ENCODE measurements around the gene PAK1IP1. TPM values are rescaled to one million over a fixed set of nuclear protein-coding genes. Genes with fewer than 3 reads are reported as not detected.

The PAK1IP1 gene
- total RNA-seq, 1 donor from 2014 or later: 28.8 TPM

DNA sequence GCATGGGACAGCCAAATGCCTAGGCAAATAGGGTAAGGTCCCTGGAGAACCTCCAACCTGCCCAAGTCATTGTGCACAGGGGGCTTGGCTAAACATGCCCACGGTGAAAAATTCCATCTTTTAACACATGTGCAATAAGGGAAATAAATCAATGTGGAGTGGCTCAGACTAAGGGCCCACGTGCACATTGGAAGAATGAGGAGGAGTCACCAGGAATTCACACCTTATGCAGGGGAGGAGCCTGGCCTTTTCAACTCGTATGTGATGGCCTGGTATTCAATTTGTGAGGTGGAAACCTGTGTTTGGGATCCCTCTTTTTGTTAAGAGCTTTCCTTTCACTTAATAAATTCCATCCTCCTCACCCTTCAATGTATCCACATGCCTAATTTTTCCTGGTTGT, 13.0 kb upstream of the PAK1IP1 start:
- no peaks in the 10 kb centered on the region for H3K9me3 ChIP-seq (ENCODE audit: low read depth)
- no peaks in the 10 kb centered on the region for H3K27me3 ChIP-seq
- H3K36me3 Mint-ChIP-seq: no peaks in the 10 kb centered on the region
- no peak overlapping the region for H3K9ac ChIP-seq
- DNase-seq (ENCODE audit: low spot score): no peak
- H3K4me3 ChIP-seq: no peak overlapping the region
- H3K4me2 ChIP-seq: no peak overlapping the region
- TF ChIP-seq EZH2phosphoT487 (IDR thresholded peaks at IDR 0.05) (no peak), EZH2 (IDR thresholded peaks at IDR 0.05) (no peak)
- TF ChIP-seq, protein P1, sequence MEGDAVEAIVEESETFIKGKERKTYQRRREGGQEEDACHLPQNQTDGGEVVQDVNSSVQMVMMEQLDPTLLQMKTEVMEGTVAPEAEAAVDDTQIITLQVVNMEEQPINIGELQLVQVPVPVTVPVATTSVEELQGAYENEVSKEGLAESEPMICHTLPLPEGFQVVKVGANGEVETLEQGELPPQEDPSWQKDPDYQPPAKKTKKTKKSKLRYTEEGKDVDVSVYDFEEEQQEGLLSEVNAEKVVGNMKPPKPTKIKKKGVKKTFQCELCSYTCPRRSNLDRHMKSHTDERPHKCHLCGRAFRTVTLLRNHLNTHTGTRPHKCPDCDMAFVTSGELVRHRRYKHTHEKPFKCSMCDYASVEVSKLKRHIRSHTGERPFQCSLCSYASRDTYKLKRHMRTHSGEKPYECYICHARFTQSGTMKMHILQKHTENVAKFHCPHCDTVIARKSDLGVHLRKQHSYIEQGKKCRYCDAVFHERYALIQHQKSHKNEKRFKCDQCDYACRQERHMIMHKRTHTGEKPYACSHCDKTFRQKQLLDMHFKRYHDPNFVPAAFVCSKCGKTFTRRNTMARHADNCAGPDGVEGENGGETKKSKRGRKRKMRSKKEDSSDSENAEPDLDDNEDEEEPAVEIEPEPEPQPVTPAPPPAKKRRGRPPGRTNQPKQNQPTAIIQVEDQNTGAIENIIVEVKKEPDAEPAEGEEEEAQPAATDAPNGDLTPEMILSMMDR (IDR thresholded peaks at IDR 0.05): no peak
- H3K79me2 ChIP-seq (ENCODE audit: low read depth): no peaks in the 10 kb centered on the region
- no peak overlapping the region for H3K4me3 Mint-ChIP-seq
- H3K4me1 ChIP-seq: no peaks in the 10 kb centered on the region
- no peak overlapping the region for H2AFZ ChIP-seq (replicated peaks)
- no peaks in the 10 kb centered on the region for H3K27me3 Mint-ChIP-seq (ENCODE audit: insufficient read depth, low read depth)
- H3K36me3 ChIP-seq: no peaks in the 10 kb centered on the region
- no peaks in the 10 kb centered on the region for H4K20me1 ChIP-seq (ENCODE audit: low read depth)
- H3K27ac Mint-ChIP-seq: no peak overlapping the region
- H3F3A ChIP-seq (ENCODE audit: low read depth): no peaks in the 10 kb centered on the region
- H3K27ac ChIP-seq: no peak overlapping the region
- H3K4me1 Mint-ChIP-seq: no peaks in the 10 kb centered on the region
- no peaks in the 10 kb centered on the region for H3K9me3 Mint-ChIP-seq

DNA sequence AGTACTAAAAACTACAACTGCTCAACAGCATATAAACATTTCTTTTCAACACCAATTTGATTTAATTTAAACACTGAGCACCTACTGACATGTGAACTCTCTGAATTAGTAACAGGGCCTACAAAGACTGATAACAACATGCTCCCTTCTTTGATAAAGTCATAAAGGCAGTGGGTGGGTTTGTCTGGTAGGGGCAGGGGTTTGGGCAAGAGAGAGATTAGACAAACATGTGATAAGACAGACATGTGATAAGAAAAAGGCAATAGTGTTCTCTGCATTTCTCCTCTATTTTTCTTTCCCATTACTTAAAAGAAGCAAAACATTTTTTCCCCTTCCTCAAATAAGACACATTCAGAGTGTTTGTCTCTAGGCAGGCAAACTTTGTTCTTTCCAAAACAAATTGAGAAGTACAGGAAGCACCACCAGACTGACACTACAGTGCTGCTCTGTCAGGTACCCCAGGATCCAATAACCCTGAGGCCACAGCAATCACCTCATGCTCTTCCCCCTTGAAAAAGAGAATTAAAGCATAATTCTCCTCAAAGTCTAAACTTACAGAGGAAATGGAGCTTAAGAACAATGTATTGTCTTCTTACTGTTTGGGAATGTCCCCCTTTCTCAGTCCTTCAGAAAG, 12.3 kb upstream of the PAK1IP1 start:
- Histone ChIP-seq H3K27me3 (no peaks in the 10 kb centered on the region), H3K9me3 (ENCODE audit: low read depth) (no peaks in the 10 kb centered on the region), H4K20me1 (ENCODE audit: low read depth) (no peaks in the 10 kb centered on the region), H3K36me3 (no peaks in the 10 kb centered on the region), H3K27ac (no peak overlapping the region), H3K79me2 (ENCODE audit: low read depth) (no peaks in the 10 kb centered on the region), H3K4me1 (no peaks in the 10 kb centered on the region), H3K4me2 (no peak overlapping the region), H2AFZ (replicated peaks) (peak overlapping the region; percentile 1), H3K9ac (no peak overlapping the region), H3F3A (ENCODE audit: low read depth) (no peaks in the 10 kb centered on the region), H3K4me3 (no peak overlapping the region)
- no peaks in the 10 kb centered on the region for H3K27me3 Mint-ChIP-seq (ENCODE audit: insufficient read depth, low read depth)
- TF ChIP-seq EZH2 (IDR thresholded peaks at IDR 0.05): no peak
- no peak for TF ChIP-seq EZH2phosphoT487 (IDR thresholded peaks at IDR 0.05)
- TF ChIP-seq, protein P1 (IDR thresholded peaks at IDR 0.05): no peak
- H3K4me1 Mint-ChIP-seq: no peaks in the 10 kb centered on the region
- H3K27ac Mint-ChIP-seq: no peak overlapping the region
- no peaks in the 10 kb centered on the region for H3K9me3 Mint-ChIP-seq
- no peak for DNase-seq (ENCODE audit: low spot score)
- H3K4me3 Mint-ChIP-seq: no peak overlapping the region
- H3K36me3 Mint-ChIP-seq: no peaks in the 10 kb centered on the region

DNA sequence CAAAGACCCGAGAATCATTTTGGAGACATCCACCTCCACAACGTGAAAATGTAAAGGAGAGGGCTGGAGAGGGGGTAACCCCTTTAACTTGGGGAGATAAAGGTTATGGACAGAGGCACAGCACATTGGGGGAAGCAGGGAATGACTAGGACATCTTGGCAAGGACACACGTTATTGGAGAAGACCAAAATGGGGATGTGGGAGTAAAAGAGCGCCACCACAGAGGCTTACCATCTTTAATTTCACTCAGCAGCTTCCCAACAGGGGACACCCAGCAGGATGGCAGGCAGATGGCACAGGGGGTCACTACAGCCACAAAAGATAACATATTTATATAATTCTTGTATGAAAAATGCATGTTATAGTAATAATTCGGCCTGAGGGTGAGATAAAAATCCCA, 10.2 kb upstream of the PAK1IP1 start:
- no peak overlapping the region for H3K27ac Mint-ChIP-seq
- H3K9me3 ChIP-seq (ENCODE audit: low read depth): no peaks in the 10 kb centered on the region
- H3K36me3 ChIP-seq: no peaks in the 10 kb centered on the region
- DNase-seq (ENCODE audit: low spot score): no peak
- H3K4me3 ChIP-seq: no peak overlapping the region
- no peaks in the 10 kb centered on the region for H3K9me3 Mint-ChIP-seq
- no peaks in the 10 kb centered on the region for H3K36me3 Mint-ChIP-seq
- H3K27me3 Mint-ChIP-seq (ENCODE audit: insufficient read depth, low read depth): no peaks in the 10 kb centered on the region
- H3K4me3 Mint-ChIP-seq: no peak overlapping the region
- H3K27me3 ChIP-seq: no peaks in the 10 kb centered on the region
- H3F3A ChIP-seq (ENCODE audit: low read depth): peaks cover under 1% of the 10 kb centered on the region
- H4K20me1 ChIP-seq (ENCODE audit: low read depth): no peaks in the 10 kb centered on the region
- H2AFZ ChIP-seq (replicated peaks): no peak overlapping the region
- no peak overlapping the region for H3K27ac ChIP-seq
- no peaks in the 10 kb centered on the region for H3K4me1 Mint-ChIP-seq
- no peaks in the 10 kb centered on the region for H3K4me1 ChIP-seq
- no peak for TF ChIP-seq EZH2phosphoT487 (IDR thresholded peaks at IDR 0.05)
- TF ChIP-seq, protein P1 (IDR thresholded peaks at IDR 0.05): no peak
- TF ChIP-seq EZH2 (IDR thresholded peaks at IDR 0.05): no peak
- no peak overlapping the region for H3K9ac ChIP-seq
- no peak overlapping the region for H3K4me2 ChIP-seq
- no peaks in the 10 kb centered on the region for H3K79me2 ChIP-seq (ENCODE audit: low read depth)
